Melanocyte of skin (primary cell): Measurements from ENCODE around the gene NRBP1. TPM values are rescaled to one million over a fixed set of nuclear protein-coding genes. Genes with fewer than 3 reads are reported as not detected.

Experiments used
- small RNA-seq, 2 donors: library from RNA; depleted of rRNA; stranded (forward); fragments of <200 nt; gene quantifications; one replicate each; pipeline ENCODE3, GENCODE V24; 2012
- total RNA-seq, 2 donors: library from RNA; depleted of rRNA; stranded (reverse); fragments of >200 nt; gene quantifications; 2 replicates each; pipeline ENCODE4 v1.2.3, GENCODE V29; 2012

The NRBP1 gene
- 10 to 100 TPM; 89.9 to 95.3 TPM for total RNA-seq

GRCh38 chr2:27428213-27428977 is at the start of gene NRBP1:
NRBP1 (plus strand) TSS chr2:27428631; CDS start chr2:27433274, 4,643 bp downstream.

GRCh38 chr2:27380626-27381545 is 47.5 kb upstream of the NRBP1 start, which contains the start of gene ZNF513:
ZNF513 (minus strand) TSS chr2:27380734; CDS start chr2:27380526, 208 bp downstream.

GRCh38 chr2:27409321-27410073 is 18.9 kb upstream of the NRBP1 start, which contains the start of gene PPM1G:
PPM1G (minus strand) TSS chr2:27409591; CDS start chr2:27409422, 169 bp downstream.

GRCh38 chr2:27441958-27442919 is 13.8 kb downstream of the NRBP1 start, which contains the start of gene KRTCAP3:
KRTCAP3 (plus strand) TSS chr2:27442381; CDS start chr2:27442413, 32 bp downstream.

GRCh38 chr2:27489498-27490397 is 61.3 kb downstream of the NRBP1 start, which contains the start of gene IFT172:
IFT172 (minus strand) TSS chr2:27489743; CDS start chr2:27489653, 90 bp downstream.

Small RNA genes within 50 kb of the gene (small RNA-seq; reads per million reads assigned to genes)
- 0 reads per million in 2 donors for gene RNU6-986P

Other genes starting within 250 kb of the NRBP1 start
- gene ATRAID, start 216.6 kb upstream of the NRBP1 start, total RNA-seq = 100 to 1,000 TPM; 150 to 212 TPM
- gene SLC5A6, start 216.4 kb upstream of the NRBP1 start, total RNA-seq = 10 to 100 TPM; 35.8 to 87.9 TPM
- 10 to 100 TPM; 23.7 to 41.3 TPM for gene CAD, start 211.3 kb upstream of the NRBP1 start, total RNA-seq
- under 1 TPM in 1 of 2 donors, not detected in 1; 0.34 TPM for gene SLC30A3, start 165.6 kb upstream of the NRBP1 start, total RNA-seq
- gene DNAJC5G, start 153.2 kb upstream of the NRBP1 start, total RNA-seq = not detected
- not detected for gene TRIM54, start 146.2 kb upstream of the NRBP1 start, total RNA-seq
- gene UCN, start 120.2 kb upstream of the NRBP1 start, total RNA-seq = 1 to 10 TPM in 1 of 2 donors, under 1 TPM in 1; 0.67 to 2.1 TPM
- gene MPV17, start 105.5 kb upstream of the NRBP1 start, total RNA-seq = 100 to 1,000 TPM in 1 of 2 donors, 10 to 100 TPM in 1; 88.2 to 118 TPM
- 10 to 100 TPM; 45.1 to 57.6 TPM for gene GTF3C2, start 71.9 kb upstream of the NRBP1 start, total RNA-seq
- 10 to 100 TPM; 25.5 to 28.6 TPM for gene EIF2B4, start 58.3 kb upstream of the NRBP1 start, total RNA-seq
- 100 to 1,000 TPM; 109 to 136 TPM for gene SNX17, start 58.0 kb upstream of the NRBP1 start, total RNA-seq
- gene ZNF513, start 47.9 kb upstream of the NRBP1 start, total RNA-seq = 1 to 10 TPM; 6.9 to 9.0 TPM
- 10 to 100 TPM; 48.9 to 98.6 TPM for gene PPM1G, start 19.0 kb upstream of the NRBP1 start, total RNA-seq
- gene KRTCAP3, start 13.8 kb downstream of the NRBP1 start, total RNA-seq = not detected
- gene IFT172, start 61.1 kb downstream of the NRBP1 start, total RNA-seq = 10 to 100 TPM; 16.0 to 22.4 TPM
- gene FNDC4, start 66.6 kb downstream of the NRBP1 start, total RNA-seq = 1 to 10 TPM in 1 of 2 donors, under 1 TPM in 1; 0.33 to 2.1 TPM
- not detected for gene GCKR, start 68.2 kb downstream of the NRBP1 start, total RNA-seq
- 10 to 100 TPM; 17.6 to 26.0 TPM for gene ZNF512, start 154.4 kb downstream of the NRBP1 start, total RNA-seq
- gene CCDC121, start 200.4 kb downstream of the NRBP1 start, total RNA-seq = 1 to 10 TPM; 1.3 to 2.1 TPM
- gene GPN1, start 200.4 kb downstream of the NRBP1 start, total RNA-seq = 10 to 100 TPM; 25.1 to 38.6 TPM
- gene SUPT7L, start 235.0 kb downstream of the NRBP1 start, total RNA-seq = 10 to 100 TPM; 35.0 to 44.7 TPM
- 10 to 100 TPM; 27.6 to 33.0 TPM for gene SLC4A1AP, start 235.3 kb downstream of the NRBP1 start, total RNA-seq